WTC11 (cell line): Measurements from ENCODE around the gene KLRB1. TPM values are rescaled to one million over a fixed set of nuclear protein-coding genes. Genes with fewer than 3 reads are reported as not detected.
A peak's percentile ranks its signal among the peaks of the same experiment; 100 is the strongest.

Experiments used
- ATAC-seq: fragments of 200-7000 bp; cut with Tn5 transposase; 2 replicates; pipeline ENCODE4 v1.10.0; 2021; ENCODE audit warnings: mild to moderate bottlenecking, moderate library complexity
- CTCF ChIA-PET: fragments of 300-600 bp; sonication (Branson Sonifier 250); formaldehyde crosslinking; loops from one replicate; lab custom pipeline; 2021; ENCODE audit warnings: antibody characterized with exemption; lab: Charles Lee
- POLR2A ChIA-PET: fragments of 350-600 bp; sonication (Branson Sonifier 250); formaldehyde crosslinking; loops from one replicate; lab custom pipeline; 2021; ENCODE audit warnings: antibody characterized with exemption; lab: Charles Lee
- DNase-seq: peaks from one replicate; pipeline ENCODE4 v3.0.0; 2021; ENCODE audit warnings: low spot score
- H3K27ac Mint-ChIP-seq: 2 replicates; pipeline ENCODE4 v1.8.0; 2021; ENCODE audit warnings: mixed read lengths
- H3K27me3 Mint-ChIP-seq: 2 replicates; pipeline ENCODE4 v1.8.0; 2021; ENCODE audit warnings: low read depth, mild to moderate bottlenecking, moderate library complexity, mixed read lengths
- H3K36me3 Mint-ChIP-seq: 2 replicates; pipeline ENCODE4 v1.8.0; 2021; ENCODE audit warnings: mixed read lengths
- H3K4me1 Mint-ChIP-seq: 2 replicates; pipeline ENCODE4 v1.8.0; 2022; ENCODE audit warnings: mixed read lengths
- H3K4me3 Mint-ChIP-seq: 2 replicates; pipeline ENCODE4 v1.8.0; 2021; ENCODE audit warnings: mild to moderate bottlenecking, moderate library complexity, mixed read lengths
- H3K9me3 Mint-ChIP-seq: 2 replicates; pipeline ENCODE4 v1.8.0; 2021; ENCODE audit warnings: mixed read lengths
- ATF1 ChIP-seq: sonication (generic); formaldehyde crosslinking; IDR thresholded peaks from 2 replicates; pipeline ENCODE4 v1.8.1; 2023; ENCODE audit warnings: mild to moderate bottlenecking, moderate library complexity, missing genetic modification reagents
- IRF2 ChIP-seq: sonication (generic); formaldehyde crosslinking; IDR thresholded peaks from 2 replicates; pipeline ENCODE4 v1.8.0; 2022; ENCODE audit warnings: low read depth, missing genetic modification reagents, borderline replicate concordance
- JUN ChIP-seq: sonication (generic); formaldehyde crosslinking; IDR thresholded peaks from 2 replicates; pipeline ENCODE4 v1.8.0; 2023; ENCODE audit warnings: mild to moderate bottlenecking, missing genetic modification reagents
- RORB ChIP-seq: fragments of 250-450 bp; sonication (Bioruptor Pico); IDR thresholded peaks from 2 replicates; pipeline ENCODE4 v1.9.0; 2021; ENCODE audit warnings: mild to moderate bottlenecking
- SMAD3 ChIP-seq: sonication (generic); formaldehyde crosslinking; IDR thresholded peaks from 2 replicates; pipeline ENCODE4 v1.8.0; 2022; ENCODE audit warnings: missing genetic modification reagents, mild to moderate bottlenecking, borderline replicate concordance
- SOX15 ChIP-seq: fragments of 250-450 bp; sonication (Bioruptor Pico); IDR thresholded peaks from 2 replicates; pipeline ENCODE4 v1.9.0; 2021; ENCODE audit warnings: mild to moderate bottlenecking
- TEAD1 ChIP-seq: sonication (generic); formaldehyde crosslinking; IDR thresholded peaks from 2 replicates; pipeline ENCODE4 v1.8.0; 2022; ENCODE audit warnings: mild to moderate bottlenecking, missing genetic modification reagents
- TEAD4 ChIP-seq: sonication (generic); formaldehyde crosslinking; IDR thresholded peaks from 2 replicates; pipeline ENCODE4 v1.8.0; 2022; ENCODE audit warnings: mild to moderate bottlenecking, missing genetic modification reagents
- TP53 ChIP-seq: sonication (generic); formaldehyde crosslinking; IDR thresholded peaks from 2 replicates; pipeline ENCODE4 v1.8.1; 2023; ENCODE audit warnings: mild to moderate bottlenecking, missing genetic modification reagents
- ZNF121 ChIP-seq: sonication (generic); formaldehyde crosslinking; IDR thresholded peaks from 2 replicates; pipeline ENCODE4 v1.8.0; 2023; ENCODE audit warnings: missing genetic modification reagents
- ZNF138 ChIP-seq: sonication (generic); formaldehyde crosslinking; conservative IDR thresholded peaks from 2 replicates; pipeline ENCODE4 v1.8.1; 2022; ENCODE audit warnings: mild to moderate bottlenecking, moderate library complexity, missing genetic modification reagents
- ZNF671 ChIP-seq: fragments of 250-450 bp; sonication (Bioruptor Pico); IDR thresholded peaks from 2 replicates; pipeline ENCODE4 v1.8.0; 2021; ENCODE audit warnings: mild to moderate bottlenecking
- total RNA-seq: library from RNA; stranded (reverse); gene quantifications from 3 replicates; pipeline ENCODE4 v1.2.3, GENCODE V29; 2021
- TF ChIP-seq, protein P1 (sequence below): sonication (generic); formaldehyde crosslinking; conservative IDR thresholded peaks from 2 replicates; pipeline ENCODE4 v1.8.1; 2023; ENCODE audit warnings: mild to moderate bottlenecking, low read depth, missing genetic modification reagents, moderate library complexity
- TF ChIP-seq, protein P2 (sequence below): fragments of 250-450 bp; sonication (Bioruptor Pico); IDR thresholded peaks from 2 replicates; pipeline ENCODE4 v1.9.0; 2021; ENCODE audit warnings: mild to moderate bottlenecking
- TF ChIP-seq, protein P3 (sequence below): sonication (generic); formaldehyde crosslinking; IDR thresholded peaks from 2 replicates; pipeline ENCODE4 v1.8.0; 2022; ENCODE audit warnings: mild to moderate bottlenecking, missing genetic modification reagents
- TF ChIP-seq, protein P4 (sequence below): fragments of 250-450 bp; sonication (Bioruptor Pico); IDR thresholded peaks from 2 replicates; pipeline ENCODE4 v2.1.2; 2022; ENCODE audit warnings: mild to moderate bottlenecking, moderate library complexity
- TF ChIP-seq, protein P5 (sequence below): sonication (generic); formaldehyde crosslinking; IDR thresholded peaks from 2 replicates; pipeline ENCODE4 v1.8.1; 2023; ENCODE audit warnings: mild to moderate bottlenecking, missing genetic modification reagents
- TF ChIP-seq, protein P6 (sequence below): sonication (generic); formaldehyde crosslinking; IDR thresholded peaks from 2 replicates; pipeline ENCODE4 v1.8.1; 2022; ENCODE audit warnings: low read depth, mild to moderate bottlenecking, moderate library complexity, missing genetic modification reagents, borderline replicate concordance

The KLRB1 gene
- total RNA-seq, 1 experiment from 2014 or later = not detected

DNA sequence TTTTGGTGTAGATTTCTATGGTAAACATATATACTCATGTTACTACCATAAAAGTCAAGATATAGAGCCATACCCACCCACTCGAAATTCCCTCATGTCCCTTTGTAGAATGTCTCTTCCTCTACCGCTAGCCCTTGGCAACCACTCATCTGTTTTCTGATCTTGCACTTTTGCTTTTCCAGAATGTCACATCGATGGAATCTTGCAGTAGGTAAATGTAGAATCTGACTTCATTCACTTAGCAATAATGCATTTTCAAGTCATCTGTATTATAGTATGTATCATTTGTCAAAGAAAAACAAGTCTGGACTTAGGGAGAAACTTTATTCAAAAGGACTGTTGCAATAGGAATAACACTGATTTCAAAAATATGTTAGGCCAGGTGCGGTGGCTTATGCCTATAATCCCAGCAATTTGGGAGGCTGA lies 42.4 kb upstream of the KLRB1 start (continued):
- no peak for TF ChIP-seq ATF1 (CRISPR knock-in tag)
- TF ChIP-seq, protein P1, sequence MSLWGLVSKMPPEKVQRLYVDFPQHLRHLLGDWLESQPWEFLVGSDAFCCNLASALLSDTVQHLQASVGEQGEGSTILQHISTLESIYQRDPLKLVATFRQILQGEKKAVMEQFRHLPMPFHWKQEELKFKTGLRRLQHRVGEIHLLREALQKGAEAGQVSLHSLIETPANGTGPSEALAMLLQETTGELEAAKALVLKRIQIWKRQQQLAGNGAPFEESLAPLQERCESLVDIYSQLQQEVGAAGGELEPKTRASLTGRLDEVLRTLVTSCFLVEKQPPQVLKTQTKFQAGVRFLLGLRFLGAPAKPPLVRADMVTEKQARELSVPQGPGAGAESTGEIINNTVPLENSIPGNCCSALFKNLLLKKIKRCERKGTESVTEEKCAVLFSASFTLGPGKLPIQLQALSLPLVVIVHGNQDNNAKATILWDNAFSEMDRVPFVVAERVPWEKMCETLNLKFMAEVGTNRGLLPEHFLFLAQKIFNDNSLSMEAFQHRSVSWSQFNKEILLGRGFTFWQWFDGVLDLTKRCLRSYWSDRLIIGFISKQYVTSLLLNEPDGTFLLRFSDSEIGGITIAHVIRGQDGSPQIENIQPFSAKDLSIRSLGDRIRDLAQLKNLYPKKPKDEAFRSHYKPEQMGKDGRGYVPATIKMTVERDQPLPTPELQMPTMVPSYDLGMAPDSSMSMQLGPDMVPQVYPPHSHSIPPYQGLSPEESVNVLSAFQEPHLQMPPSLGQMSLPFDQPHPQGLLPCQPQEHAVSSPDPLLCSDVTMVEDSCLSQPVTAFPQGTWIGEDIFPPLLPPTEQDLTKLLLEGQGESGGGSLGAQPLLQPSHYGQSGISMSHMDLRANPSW (CRISPR knock-in tag) = no peak
- TF ChIP-seq ZNF138 (CRISPR knock-in tag) = no peak
- TF ChIP-seq, protein P2, sequence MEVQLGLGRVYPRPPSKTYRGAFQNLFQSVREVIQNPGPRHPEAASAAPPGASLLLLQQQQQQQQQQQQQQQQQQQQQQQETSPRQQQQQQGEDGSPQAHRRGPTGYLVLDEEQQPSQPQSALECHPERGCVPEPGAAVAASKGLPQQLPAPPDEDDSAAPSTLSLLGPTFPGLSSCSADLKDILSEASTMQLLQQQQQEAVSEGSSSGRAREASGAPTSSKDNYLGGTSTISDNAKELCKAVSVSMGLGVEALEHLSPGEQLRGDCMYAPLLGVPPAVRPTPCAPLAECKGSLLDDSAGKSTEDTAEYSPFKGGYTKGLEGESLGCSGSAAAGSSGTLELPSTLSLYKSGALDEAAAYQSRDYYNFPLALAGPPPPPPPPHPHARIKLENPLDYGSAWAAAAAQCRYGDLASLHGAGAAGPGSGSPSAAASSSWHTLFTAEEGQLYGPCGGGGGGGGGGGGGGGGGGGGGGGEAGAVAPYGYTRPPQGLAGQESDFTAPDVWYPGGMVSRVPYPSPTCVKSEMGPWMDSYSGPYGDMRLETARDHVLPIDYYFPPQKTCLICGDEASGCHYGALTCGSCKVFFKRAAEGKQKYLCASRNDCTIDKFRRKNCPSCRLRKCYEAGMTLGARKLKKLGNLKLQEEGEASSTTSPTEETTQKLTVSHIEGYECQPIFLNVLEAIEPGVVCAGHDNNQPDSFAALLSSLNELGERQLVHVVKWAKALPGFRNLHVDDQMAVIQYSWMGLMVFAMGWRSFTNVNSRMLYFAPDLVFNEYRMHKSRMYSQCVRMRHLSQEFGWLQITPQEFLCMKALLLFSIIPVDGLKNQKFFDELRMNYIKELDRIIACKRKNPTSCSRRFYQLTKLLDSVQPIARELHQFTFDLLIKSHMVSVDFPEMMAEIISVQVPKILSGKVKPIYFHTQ (CRISPR knock-in tag) = no peak
- no peak for TF ChIP-seq RORB (CRISPR knock-in tag)
- TF ChIP-seq, protein P3, sequence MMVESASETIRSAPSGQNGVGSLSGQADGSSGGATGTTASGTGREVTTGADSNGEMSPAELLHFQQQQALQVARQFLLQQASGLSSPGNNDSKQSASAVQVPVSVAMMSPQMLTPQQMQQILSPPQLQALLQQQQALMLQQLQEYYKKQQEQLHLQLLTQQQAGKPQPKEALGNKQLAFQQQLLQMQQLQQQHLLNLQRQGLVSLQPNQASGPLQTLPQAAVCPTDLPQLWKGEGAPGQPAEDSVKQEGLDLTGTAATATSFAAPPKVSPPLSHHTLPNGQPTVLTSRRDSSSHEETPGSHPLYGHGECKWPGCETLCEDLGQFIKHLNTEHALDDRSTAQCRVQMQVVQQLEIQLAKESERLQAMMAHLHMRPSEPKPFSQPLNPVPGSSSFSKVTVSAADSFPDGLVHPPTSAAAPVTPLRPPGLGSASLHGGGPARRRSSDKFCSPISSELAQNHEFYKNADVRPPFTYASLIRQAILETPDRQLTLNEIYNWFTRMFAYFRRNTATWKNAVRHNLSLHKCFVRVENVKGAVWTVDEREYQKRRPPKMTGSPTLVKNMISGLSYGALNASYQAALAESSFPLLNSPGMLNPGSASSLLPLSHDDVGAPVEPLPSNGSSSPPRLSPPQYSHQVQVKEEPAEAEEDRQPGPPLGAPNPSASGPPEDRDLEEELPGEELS (CRISPR knock-in tag) = no peak
- TF ChIP-seq JUN = no peak

DNA sequence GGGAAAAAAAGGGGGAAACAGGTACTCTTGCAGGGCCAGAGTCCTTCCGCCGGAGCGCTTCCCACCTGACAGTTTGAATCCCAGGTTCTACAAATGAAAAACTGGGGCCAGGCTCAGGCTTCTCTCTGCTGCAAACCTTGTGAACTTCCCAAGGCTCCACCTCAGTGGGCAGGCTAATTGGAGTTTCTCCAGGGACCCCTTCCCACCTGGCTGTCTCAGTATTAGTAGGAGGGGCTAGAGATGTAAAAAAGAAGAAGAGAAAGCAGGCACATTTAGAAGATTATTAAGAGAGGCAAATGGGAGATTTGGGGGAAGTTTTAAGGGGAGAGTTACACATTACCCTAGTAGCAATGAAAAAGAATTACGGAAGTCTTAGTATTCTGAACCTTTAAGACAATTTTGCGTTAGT lies 41.8 kb upstream of the KLRB1 start:
- POLR2A ChIA-PET = no interaction called here
- H3K27ac Mint-ChIP-seq = peak overlapping the region; percentile 94
- peaks cover 11% of the 10 kb centered on the region for H3K36me3 Mint-ChIP-seq
- CTCF ChIA-PET = no interaction called here
- H3K4me3 Mint-ChIP-seq = peak overlapping the region; percentile 90
- H3K4me1 Mint-ChIP-seq = peaks cover 42% of the 10 kb centered on the region
- peaks cover 4% of the 10 kb centered on the region; the same call in 1 of the 2 replicates for H3K27me3 Mint-ChIP-seq
- H3K9me3 Mint-ChIP-seq = peaks cover 12% of the 10 kb centered on the region
- peak; percentile 18 for ATAC-seq
- TF ChIP-seq TEAD1 = no peak
- TF ChIP-seq, protein P4, sequence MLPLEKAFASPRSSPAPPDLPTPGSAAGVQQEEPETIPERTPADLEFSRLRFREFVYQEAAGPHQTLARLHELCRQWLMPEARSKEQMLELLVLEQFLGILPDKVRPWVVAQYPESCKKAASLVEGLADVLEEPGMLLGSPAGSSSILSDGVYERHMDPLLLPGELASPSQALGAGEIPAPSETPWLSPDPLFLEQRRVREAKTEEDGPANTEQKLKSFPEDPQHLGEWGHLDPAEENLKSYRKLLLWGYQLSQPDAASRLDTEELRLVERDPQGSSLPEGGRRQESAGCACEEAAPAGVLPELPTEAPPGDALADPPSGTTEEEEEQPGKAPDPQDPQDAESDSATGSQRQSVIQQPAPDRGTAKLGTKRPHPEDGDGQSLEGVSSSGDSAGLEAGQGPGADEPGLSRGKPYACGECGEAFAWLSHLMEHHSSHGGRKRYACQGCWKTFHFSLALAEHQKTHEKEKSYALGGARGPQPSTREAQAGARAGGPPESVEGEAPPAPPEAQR (CRISPR knock-in tag) = no peak
- no peak for DNase-seq

DNA sequence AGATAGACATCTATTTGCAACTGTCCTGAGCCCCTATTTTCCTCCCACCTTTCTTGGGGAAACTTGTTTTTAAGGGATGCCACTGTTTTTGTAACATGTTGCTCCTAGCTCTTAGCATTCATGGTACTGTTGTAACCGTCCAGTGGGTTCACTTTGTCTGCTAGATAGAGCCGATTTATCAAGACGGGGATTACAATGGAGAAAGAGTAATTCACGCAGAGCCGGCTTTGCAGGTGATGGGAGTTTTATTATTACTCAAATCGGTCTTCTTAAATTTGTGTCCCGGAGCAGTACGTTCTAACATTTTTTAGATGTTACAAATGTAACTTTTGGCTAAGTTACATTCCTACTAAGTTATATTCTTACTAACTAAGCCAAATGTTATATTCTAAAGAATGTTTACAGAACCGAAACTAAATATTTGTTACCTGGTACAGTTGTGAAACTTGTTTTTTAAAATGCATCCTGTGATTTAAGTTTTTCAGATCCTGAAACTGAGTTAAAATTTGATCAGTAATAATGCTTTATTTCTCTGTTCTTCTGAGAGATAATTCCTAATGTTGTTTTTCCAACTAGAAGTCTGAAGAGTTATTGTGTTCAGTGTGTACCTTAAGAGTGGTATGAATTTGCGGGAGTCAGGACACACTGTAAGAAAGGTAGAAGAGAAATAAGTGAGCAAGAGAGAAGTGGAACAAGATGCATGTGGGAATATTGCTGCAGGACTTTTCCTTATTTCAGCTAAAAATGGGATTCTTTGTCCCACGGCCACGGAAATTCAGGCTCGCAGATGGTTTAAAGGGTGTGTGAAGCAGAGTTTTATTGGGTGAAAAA lies 41.2 kb upstream of the KLRB1 start:
- Mint-ChIP-seq H3K36me3 (peaks cover 8% of the 10 kb centered on the region), H3K27ac (peak overlapping the region; percentile 94), H3K9me3 (peaks cover 16% of the 10 kb centered on the region), H3K4me1 (peaks cover 42% of the 10 kb centered on the region), H3K27me3 (peaks cover 4% of the 10 kb centered on the region; the same call in 1 of the 2 replicates), H3K4me3 (peak overlapping the region; percentile 90)
- ATAC-seq = no peak
- no peak for DNase-seq
- CTCF ChIA-PET = interaction anchor here (1.0 to 2.6 kb wide), 4 partner anchors 59 to 318 kb away, joined by 5 to 15 read pairs (median 6); no protein-coding TSS in a partner anchor
- POLR2A ChIA-PET = no interaction called here
- TF ChIP-seq SMAD3 (CRISPR knock-in tag) (no peak), ZNF671 (no peak), IRF2 (CRISPR knock-in tag) (no peak), SOX15 (CRISPR knock-in tag) (no peak), TEAD4 (no peak), TP53 (no peak), ZNF121 (CRISPR knock-in tag) (no peak)
- TF ChIP-seq, protein P5, sequence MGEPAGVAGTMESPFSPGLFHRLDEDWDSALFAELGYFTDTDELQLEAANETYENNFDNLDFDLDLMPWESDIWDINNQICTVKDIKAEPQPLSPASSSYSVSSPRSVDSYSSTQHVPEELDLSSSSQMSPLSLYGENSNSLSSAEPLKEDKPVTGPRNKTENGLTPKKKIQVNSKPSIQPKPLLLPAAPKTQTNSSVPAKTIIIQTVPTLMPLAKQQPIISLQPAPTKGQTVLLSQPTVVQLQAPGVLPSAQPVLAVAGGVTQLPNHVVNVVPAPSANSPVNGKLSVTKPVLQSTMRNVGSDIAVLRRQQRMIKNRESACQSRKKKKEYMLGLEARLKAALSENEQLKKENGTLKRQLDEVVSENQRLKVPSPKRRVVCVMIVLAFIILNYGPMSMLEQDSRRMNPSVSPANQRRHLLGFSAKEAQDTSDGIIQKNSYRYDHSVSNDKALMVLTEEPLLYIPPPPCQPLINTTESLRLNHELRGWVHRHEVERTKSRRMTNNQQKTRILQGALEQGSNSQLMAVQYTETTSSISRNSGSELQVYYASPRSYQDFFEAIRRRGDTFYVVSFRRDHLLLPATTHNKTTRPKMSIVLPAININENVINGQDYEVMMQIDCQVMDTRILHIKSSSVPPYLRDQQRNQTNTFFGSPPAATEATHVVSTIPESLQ = no peak
- TF ChIP-seq, protein P6, sequence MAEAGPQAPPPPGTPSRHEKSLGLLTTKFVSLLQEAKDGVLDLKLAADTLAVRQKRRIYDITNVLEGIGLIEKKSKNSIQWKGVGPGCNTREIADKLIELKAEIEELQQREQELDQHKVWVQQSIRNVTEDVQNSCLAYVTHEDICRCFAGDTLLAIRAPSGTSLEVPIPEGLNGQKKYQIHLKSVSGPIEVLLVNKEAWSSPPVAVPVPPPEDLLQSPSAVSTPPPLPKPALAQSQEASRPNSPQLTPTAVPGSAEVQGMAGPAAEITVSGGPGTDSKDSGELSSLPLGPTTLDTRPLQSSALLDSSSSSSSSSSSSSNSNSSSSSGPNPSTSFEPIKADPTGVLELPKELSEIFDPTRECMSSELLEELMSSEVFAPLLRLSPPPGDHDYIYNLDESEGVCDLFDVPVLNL (CRISPR knock-in tag) = no peak
- TF ChIP-seq, protein P3 (CRISPR knock-in tag) = no peak
